Measurements from ENCODE around the gene EPB41L2. TPM values are rescaled to one million over a fixed set of nuclear protein-coding genes. Genes with fewer than 3 reads are reported as not detected.

EPB41L2 gene
- total RNA-seq, 4 donors from 2014 or later = 104 to 317 (median 144) TPM

DNA sequence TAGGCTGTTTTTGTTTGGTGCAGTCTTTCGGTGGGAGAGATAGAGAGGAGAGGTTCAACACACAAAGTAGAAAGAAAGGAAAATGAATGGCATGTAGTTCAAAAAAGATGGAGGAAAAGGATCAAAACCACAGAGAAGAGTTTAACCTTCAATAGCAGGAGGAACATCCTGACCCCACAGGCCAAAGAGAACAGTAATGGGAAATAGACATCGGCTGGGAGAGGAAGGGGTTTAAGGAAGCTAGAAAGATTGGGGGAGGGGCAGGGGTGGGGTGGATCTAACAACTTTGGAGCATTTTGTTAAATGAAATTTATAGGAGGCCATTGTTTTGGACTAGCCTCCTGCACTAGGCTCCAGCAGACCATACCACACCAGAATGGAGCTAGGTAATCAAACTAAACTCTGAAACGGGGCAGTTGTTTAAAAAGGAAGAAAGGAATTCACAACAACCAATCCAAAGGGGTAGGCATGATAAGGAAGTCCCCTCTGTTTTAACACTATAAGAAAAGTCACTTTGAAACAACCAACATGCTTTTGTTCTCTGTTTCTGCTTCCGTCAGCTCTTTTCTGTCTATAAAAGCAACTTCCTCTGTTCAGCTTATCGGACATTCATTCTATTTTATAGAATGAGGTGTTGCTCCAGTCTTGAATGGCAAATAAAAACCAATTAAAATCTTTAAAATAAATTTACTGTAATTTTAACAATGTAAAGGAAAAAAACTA is 82.6 kb downstream of the EPB41L2 start:
- DNase-seq (ENCODE audit: low spot score) = no peak
- TF ChIP-seq, protein P1, sequence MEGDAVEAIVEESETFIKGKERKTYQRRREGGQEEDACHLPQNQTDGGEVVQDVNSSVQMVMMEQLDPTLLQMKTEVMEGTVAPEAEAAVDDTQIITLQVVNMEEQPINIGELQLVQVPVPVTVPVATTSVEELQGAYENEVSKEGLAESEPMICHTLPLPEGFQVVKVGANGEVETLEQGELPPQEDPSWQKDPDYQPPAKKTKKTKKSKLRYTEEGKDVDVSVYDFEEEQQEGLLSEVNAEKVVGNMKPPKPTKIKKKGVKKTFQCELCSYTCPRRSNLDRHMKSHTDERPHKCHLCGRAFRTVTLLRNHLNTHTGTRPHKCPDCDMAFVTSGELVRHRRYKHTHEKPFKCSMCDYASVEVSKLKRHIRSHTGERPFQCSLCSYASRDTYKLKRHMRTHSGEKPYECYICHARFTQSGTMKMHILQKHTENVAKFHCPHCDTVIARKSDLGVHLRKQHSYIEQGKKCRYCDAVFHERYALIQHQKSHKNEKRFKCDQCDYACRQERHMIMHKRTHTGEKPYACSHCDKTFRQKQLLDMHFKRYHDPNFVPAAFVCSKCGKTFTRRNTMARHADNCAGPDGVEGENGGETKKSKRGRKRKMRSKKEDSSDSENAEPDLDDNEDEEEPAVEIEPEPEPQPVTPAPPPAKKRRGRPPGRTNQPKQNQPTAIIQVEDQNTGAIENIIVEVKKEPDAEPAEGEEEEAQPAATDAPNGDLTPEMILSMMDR (IDR thresholded peaks at IDR 0.05) = no peak
- ATAC-seq (ENCODE audit: low FRiP score) = no peak

DNA sequence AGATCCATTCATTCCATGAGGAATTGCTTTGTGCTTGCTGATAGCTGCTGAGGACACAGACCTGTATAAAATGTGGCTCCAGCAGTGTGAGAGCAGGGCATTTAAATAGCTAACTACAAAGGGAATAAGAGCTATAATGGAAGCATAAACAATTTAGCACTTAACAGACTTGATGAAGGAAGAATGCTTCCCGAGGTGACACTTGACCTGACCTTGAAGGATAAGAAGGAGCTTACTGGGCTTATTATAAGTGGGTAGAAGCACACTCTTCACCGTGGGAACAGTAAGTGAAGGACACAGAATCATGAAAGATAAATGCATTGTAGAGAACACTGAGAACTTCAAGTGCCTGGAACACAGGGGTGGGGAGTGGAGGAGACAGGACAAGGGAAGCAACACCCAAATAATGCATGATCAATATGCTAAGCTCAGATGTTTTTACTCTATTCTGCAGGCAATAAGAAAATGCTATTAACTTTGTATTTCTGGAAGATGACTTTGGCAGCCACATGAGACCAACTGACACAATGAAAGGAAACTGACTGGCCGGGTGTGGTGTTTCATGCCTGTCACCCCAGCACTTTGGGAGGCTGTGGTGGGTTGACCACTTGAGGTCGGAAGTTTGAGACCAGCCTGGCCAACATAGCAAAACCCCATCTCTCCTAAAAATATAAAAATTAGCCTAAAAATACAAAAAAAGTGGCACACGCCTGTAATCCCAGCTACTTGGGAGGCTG is 84.2 kb downstream of the EPB41L2 start:
- no peak for ATAC-seq (ENCODE audit: low FRiP score)
- DNase-seq (ENCODE audit: low spot score) = no peak
- TF ChIP-seq, protein P1 (IDR thresholded peaks at IDR 0.05) = no peak

DNA sequence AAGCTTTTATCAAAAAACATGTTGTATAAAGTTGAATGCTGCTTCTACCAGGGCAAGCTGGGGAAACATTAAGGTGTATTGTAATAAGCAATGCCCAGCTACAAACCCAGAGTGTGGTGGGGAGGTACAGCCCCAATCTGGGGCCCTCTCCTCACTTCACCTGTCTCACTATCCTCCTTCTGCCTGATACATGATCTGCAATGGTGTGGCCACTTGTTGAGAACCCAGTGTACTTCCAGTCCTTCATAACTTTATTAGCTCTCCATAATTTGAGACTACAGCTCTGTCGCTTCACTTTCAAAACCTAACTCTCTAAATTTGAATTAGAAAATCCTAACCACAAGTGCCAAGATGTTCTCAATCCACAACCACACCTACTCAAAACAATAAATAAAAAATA is 84.9 kb downstream of the EPB41L2 start:
- ATAC-seq (ENCODE audit: low FRiP score) (no peak), DNase-seq (ENCODE audit: low spot score) (no peak)
- TF ChIP-seq, protein P1 (IDR thresholded peaks at IDR 0.05) = no peak

DNA sequence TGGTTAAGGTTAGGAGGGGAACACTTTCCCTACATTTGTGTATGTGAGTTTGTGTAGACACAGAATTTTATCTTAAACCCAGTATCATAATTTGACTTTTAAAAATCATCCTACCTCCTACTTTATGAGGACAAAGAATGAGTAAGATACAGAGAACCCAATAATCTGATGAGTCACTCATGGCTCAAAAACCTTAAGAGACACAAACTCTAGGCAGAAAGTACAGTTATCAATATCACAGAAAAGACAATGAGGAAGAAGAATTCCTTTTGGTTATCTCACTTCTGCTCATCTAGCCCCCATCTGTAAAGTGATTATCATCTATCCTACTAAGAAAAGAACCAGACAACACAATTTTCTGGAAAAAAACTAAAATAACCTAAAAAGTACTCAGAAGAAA is 87.7 kb downstream of the EPB41L2 start:
- TF ChIP-seq, protein P1 (IDR thresholded peaks at IDR 0.05) = no peak
- no peak for ATAC-seq (ENCODE audit: low FRiP score)

DNA sequence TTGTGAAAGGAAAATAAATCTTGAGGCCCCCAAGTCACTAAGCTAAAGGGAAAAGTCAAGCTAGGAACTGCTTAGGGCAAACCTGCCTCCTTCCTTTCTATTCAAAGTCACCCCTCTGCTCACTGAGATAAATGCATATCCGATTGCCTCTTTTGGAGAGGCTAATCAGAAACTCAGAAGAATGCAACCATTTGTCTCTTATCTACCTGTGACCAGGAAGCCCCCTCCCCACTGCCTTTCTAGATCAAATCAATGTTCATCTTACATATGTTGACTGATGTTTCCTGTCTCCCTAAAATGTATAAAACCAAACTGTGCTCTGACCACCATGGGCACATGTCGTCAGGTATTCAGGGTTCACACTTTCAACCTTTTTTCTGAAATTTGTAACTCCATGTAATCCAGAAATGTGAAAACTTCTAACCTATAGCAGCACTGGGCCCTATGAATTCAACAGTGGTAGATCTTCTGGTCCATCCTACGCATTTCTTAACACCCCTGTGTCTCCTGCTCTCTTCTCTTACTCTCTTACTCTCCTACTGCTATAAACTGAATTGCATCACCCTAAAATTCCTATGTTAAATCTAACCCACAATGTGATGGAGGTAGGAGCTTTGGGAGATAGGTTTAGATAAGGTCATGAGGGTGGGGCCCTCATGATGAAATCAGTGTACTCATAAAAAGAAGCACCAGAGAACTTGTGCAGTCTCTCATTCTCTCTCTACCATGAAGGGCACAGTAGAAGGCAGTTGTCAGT is 89.3 kb downstream of the EPB41L2 start:
- DNase-seq (ENCODE audit: low spot score) = no peak
- TF ChIP-seq, protein P1 (IDR thresholded peaks at IDR 0.05) = no peak
- ATAC-seq (ENCODE audit: low FRiP score) = no peak

More for the DNA sequence above, 87.7 kb downstream of the EPB41L2 start:
- no peak for DNase-seq (ENCODE audit: low spot score)

DNA sequence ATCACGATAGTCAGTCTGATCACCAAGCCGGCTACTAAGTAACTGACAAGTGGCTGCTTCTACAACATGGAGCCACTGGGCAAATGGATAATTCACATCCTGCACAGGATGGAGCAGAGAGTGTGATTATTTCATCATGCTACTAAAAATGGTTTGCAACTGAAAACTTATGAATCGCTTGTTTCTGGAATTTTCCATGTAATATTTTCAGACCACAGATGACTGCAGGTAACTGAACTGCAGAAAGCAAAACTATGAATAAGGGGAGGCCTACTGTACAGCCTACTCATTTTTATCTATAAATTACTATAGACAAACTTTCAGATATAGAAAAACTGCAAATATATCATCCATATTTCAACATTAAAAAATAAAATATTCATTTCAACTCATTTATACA is 91.5 kb downstream of the EPB41L2 start:
- ATAC-seq (ENCODE audit: low FRiP score) (no peak), DNase-seq (ENCODE audit: low spot score) (no peak)
- TF ChIP-seq, protein P1 (IDR thresholded peaks at IDR 0.05) = no peak

Data from omental fat pad (tissue), 4 donors.